ENCODE data around the gene ARHGEF17. TPM values are rescaled to one million over a fixed set of nuclear protein-coding genes. Genes with fewer than 3 reads are reported as not detected.

ARHGEF17 gene
- total RNA-seq, 1 donor from 2014 or later, result 82.6 TPM

DNA sequence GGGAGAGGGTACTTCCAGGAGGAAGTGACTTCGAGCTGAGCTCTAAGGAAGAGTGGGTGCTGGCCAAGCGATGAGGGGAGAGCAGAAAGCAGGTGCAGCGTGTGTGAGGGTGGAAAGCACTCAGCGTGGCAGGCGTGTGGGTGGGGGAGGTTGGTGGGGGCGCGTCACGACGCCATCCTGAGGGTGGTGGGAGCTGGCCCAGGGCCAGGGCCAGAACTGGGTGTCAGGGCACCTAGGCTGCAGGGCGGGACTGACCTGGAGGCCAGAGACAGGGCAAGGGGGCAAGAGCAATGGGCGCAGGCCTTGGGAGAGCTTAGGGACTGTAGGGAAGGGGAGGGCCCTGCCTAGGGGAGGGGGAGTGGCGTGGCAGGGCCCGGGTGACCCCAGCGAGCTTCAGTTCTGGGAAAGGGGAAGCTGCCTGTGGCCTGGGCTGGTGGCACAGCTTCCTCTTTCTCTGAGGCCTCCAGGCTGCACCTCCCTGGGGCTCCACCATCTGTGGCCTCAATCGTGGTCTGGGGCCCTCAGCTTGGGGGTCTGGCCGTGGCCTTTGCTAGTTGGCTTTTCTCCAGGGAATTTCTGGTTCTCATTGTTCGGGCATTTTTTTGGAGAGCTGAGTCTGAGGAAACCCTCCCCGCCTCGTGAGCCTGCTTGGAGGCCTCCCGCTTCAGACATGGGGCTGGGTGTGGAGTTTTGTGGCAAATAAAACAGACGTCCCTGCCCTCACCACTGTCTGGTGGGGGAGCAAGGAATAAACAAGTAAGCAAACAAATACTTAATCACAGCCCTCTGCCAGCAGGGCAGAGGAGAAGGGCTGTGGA is 77.0 kb downstream of the ARHGEF17 start:
- peak; percentile 95 for DNase-seq (ENCODE audit: low spot score)
- intact Hi-C loops (cut with DNase I), result no loop called here

DNA sequence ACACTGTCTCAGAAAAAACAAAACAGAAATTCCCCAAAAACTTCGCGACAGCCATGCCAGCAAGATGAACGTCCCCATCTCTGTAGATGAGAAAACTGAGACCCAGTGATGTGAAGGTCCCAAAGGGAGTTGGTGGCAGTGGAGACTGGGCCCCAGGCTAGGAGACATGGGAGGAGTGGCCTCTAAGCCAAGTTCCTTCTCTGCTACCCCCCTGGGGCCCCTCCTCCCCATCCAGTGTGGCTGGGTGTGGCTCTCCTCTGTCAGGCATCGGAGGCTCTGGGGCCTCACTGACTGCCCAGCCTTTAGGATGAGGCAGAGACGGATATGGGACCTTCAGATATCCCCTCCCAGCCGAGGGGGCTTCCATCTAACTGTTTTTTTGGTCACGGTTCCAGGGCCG is 77.9 kb downstream of the ARHGEF17 start:
- intact Hi-C loops (cut with DNase I), result no loop called here

DNA sequence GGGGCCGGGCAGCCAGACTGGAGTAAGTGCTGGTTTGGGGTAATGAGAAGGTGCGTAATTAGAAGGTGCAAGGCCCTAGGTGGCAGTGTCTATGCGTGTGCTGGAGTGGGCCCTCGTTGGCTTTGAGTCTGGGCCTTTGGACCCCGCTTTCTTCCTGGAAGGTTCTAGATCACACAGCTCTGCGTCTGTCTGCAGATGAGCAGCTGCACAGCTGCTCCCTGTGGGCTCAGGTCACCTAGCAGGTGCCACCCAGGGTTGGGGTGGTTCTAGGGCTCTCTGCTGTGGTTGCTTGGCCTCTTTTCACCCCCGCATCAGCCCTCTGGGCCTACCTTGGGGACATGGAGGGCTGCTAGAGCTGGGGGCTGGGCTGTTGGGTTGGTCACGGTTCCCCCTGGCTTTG is 78.5 kb downstream of the ARHGEF17 start:
- intact Hi-C loops (cut with DNase I), result no loop called here
- DNase-seq (ENCODE audit: low spot score), result no peak

More for the DNA sequence above, 77.9 kb downstream of the ARHGEF17 start:
- peak; percentile 90 for DNase-seq (ENCODE audit: low spot score)

DNA sequence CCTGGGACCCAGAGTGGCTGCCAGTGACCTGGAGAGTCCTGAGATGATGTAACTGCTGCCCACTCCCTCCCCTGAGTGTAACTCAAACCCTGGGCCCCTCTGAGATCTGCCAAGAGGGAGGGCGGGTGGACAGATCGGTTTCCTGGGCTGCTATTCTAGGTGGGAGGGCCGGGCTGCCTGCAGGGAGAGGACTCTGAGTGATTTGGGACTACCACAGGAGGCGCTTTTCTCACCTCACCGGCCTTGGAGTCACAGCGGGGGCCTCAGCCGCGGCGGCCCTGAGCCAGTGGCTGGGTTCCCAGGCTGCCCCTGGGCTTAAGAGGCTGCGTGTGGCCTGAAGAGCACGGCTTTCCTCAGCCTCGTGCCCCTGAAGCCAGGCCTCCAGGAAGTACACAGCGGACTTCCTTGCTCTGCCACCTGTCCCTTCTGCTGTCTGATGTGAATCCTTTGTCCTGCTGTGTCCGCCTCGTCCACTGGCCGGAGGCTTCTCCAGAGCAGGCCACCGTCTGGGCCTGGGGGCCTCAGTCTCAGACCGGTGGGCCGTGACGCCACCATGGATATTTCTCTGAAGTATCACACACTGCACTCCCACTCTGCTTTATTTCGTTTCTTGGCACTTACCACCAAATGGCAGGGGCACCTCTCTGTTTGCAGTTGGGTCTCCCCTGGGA is 79.7 kb downstream of the ARHGEF17 start:
- intact Hi-C loops (cut with DNase I), result no loop called here
- DNase-seq (ENCODE audit: low spot score), result no peak

DNA sequence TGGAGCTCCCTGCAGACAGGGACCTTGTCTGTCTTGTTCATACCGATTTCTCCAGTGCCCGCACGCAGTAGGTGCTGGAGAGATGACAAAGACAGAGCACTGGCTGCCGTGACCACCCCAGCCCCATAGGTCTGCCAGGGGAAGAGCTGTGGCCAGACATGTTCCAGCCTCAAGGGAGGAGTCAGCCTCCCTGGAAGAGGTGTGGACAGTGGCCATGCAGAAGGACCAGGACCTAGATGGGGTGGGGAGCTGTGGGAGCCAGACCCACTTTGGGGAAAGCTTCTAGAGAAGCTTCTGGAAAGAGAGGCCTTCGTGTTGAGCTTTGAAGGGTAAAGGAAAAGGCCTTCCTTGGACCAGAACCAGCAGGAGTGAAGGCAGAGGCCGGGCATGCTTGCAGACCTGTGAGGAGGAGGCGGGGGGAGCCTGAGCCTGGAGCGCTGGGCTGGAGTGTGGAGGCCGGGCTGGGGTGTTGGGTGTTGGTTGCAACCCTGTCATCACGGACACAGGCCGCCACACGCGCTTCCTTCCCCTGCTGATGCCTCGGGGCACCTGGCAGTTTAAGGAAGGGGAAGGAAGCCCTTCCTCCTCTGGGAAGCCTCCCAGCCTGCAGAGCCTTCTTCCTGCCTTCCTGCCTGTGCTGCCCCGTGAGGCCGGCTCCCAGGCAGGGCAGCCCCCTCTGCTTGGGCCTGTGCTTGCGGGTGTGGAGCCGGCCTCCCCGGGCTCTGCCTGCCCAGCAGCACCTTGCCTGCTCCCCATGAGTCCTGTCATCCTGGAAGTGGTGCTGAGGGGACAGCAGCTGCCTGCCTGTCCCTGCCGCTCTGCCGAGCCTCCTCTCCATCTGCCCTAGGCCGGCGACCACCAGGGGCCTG is 80.4 kb downstream of the ARHGEF17 start:
- intact Hi-C loops (cut with DNase I), result no loop called here

DNA sequence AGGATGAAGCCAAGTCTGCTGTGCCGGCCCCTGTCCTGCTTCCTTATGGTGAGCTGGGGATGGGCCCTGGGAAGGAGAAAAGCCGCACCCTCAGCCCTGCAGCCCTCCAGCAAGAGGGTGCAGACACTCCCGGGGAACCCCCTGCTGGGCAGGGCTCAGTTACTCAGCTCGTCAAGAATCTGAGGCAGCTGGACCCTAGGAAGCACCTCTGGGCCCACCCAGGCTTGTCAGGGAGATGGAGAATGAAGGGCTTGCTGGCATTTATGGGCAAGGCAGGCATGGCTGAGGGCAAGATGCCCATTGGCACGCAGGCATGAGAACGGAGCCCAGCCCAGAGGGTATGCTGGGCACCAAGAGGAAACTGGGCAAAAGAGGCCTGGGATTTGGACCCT is 81.1 kb downstream of the ARHGEF17 start:
- no peak for DNase-seq (ENCODE audit: low spot score)
- intact Hi-C loops (cut with DNase I), result no loop called here

More for the DNA sequence above, 80.4 kb downstream of the ARHGEF17 start:
- peak; percentile 95 for DNase-seq (ENCODE audit: low spot score)

DNA sequence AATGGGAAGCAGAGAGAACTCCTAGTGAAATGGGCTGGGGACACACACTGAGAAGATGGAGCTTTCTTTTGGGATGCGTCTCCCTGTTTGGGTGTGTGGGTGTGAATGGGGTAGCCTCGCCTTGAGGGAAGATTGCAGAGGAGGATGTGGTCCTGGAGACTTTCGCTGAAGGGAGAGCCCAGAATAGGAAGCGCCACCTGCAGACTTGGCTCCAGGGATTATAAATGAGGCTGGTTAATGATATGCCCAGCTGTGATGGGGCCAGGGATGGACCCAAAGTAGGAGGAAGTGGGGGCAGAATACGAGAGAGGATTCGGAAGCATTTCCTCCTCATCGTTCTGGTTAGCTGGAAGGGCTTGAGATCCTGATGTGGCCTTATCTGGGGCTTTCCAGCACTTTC is 81.8 kb downstream of the ARHGEF17 start:
- intact Hi-C loops (cut with DNase I), result no loop called here
- no peak for DNase-seq (ENCODE audit: low spot score)

DNA sequence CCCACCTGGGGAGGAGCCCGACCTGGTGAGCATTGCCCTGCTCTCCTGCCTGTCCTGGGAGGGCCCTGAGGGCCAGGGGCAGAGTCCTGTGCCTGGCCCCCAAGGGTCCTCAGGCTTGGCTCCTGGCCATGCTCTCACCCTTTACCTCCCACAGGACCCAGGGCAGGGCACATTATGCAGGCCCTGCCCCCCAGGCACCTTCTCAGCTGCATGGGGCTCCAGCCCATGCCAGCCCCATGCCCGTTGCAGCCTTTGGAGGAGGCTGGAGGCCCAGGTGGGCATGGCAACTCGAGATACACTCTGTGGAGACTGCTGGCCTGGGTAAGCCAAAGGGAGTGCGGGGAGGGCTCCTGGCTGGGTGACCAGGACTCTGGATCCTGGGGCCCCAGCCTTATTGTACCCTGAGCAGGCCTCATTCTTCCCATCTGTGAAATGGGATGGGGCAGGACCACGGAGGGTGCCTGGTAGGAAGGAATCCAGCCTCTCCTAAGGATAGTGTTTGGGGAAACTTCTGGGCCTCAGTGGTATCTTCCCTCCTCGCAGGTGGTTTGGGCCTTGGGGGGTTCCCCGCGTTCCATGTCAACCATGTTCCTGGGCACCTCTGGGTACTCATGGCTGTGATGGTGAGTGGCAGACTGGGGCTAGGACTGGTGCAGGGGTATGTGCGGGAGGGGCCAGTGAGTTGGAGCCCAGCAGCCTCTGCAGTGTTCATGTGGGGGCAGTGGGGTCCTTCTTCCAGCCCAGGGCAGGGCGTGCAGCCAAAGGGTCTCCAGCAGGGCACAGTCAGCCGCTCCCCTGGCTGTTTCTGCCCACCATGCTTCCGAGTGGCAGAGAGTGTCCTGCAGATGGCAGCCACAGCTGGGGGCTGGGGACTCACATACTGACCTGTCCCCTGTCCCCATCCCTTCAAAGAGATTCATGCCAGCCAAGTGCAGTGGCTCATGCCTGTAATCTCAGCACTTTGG is 82.8 kb downstream of the ARHGEF17 start:
- intact Hi-C loops (cut with DNase I), result no loop called here
- DNase-seq (ENCODE audit: low spot score), result no peak

DNA sequence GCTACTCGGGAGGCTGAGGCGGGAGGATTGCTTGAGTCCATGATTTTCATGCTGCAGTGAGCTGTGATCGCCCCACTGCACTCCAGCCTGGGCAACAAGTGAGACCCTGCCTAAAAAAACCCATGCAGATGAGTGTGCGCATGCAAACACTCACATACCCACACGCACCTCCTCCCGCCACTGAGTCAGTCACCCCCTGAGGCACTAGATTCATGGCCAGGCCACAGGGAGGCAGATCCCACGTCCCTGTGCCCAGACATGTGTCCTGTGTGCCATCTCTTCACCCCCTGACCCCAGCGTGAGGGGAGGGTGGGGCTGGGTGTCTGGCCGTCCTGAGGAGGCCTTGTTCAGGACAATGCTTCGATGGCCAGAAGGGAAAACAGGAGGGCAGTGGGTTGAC is 83.6 kb downstream of the ARHGEF17 start:
- no peak for DNase-seq (ENCODE audit: low spot score)
- intact Hi-C loops (cut with DNase I), result loop anchor here (2.0 kb wide), 2 partner anchors 41 to 85 kb away; no protein-coding TSS in a partner anchor

DNA sequence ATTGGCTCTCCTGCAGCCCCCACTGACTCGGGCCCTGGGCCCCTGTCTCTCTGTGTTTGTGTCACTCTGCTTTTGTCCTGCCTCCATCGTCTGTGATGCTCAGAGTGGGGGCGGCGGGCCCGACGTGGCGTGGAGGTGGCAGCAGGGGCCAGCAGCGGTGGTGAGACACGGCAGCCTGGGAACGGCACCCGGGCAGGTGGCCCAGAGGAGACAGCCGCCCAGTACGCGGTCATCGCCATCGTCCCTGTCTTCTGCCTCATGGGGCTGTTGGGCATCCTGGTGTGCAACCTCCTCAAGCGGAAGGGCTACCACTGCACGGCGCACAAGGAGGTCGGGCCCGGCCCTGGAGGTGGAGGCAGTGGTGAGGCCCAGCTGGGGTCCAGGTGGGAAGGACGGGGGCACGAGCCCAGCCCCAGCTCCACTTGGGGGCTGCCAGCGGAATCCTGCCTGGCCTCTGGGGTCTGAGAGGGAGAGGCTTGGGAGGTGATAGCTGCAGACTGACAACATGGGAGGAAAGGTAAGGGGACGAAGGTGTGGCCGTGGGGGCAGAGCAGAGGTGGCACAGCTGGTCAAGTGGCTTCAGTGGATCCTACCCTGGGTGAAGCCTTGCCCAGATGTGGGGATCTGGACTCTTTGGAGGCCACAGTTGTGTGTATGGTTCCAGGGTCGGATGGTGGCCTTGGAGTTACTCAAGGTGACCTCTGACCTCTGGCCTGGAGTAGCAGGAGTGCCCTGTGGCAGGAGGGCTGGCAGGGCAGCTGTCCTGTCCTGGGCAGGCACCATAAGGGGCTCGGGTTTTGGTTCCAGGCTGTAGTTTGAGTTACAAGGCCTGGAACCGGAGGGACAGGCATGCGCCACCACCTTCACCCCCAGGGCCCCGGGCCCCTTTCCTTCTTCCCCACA is 84.3 kb downstream of the ARHGEF17 start:
- intact Hi-C loops (cut with DNase I), result loop anchor here (2.0 kb wide), 2 partner anchors 42 to 86 kb away; no protein-coding TSS in a partner anchor
- DNase-seq (ENCODE audit: low spot score), result no peak

DNA sequence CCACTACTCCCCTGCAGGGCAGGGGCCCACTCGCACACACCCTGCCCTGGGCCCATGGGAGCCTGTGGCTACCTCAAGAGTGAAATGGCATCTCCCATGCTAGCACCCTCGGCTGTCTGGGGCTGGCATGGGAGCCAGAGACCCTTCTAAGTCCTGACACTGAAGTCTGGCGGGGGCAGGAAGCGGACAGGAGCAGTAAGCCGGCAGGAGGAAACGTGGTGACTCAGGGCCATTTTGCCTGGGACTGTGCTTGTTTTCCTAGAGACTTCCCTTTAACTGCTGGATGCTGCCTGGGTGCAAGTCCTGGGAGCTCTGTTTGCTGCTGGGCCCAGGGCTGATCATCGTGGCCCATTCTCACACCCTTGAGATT is 84.9 kb downstream of the ARHGEF17 start:
- DNase-seq (ENCODE audit: low spot score), result no peak
- intact Hi-C loops (cut with DNase I), result loop anchor here (2.0 kb wide), 2 partner anchors 42 to 86 kb away; no protein-coding TSS in a partner anchor

DNA sequence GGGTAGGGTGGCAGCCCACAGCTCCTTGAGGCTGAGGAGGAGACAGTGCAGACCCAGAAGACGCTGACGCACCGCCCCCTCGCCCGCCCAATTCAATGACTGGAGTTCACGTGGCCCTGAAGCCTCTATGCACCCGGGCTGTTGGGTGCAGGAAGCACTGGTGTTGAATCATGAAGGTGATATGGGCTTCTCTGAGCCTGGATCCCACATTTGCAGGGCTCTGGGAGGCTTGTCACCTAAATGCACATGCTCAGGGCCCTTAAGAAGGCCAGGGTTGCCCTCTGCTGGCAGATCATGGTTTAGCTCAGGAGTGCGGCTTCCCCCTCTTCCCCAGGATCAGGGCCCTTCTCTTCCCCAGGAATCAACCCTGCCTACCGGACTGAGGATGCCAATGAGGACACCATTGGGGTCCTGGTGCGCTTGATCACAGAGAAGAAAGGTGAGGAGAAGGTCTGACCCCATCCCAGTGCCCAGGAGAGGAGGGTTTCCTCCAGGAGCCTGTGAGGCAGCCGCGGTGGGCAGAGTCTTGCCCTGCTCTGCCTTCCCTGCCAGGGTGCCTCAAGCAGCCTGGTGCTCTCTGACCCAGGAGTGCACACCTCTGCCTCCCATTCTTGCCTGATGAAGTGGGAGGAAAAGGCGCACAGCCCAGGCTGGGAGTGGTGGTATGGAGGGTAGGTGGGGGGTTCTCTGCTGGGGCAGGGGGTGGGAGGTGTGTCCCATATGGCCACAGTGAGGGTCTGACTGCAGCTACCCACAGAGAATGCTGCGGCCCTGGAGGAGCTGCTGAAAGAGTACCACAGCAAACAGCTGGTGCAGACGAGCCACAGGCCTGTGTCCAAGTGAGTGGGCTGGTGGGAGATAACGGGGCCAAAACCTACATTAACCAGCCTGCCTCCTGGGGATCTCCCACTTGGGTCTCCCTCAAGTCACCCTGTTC is 85.7 kb downstream of the ARHGEF17 start:
- intact Hi-C loops (cut with DNase I), result loop anchor here (2.0 kb wide), 2 partner anchors 43 to 87 kb away; no protein-coding TSS in a partner anchor
- peak; percentile 85 for DNase-seq (ENCODE audit: low spot score)

DNA sequence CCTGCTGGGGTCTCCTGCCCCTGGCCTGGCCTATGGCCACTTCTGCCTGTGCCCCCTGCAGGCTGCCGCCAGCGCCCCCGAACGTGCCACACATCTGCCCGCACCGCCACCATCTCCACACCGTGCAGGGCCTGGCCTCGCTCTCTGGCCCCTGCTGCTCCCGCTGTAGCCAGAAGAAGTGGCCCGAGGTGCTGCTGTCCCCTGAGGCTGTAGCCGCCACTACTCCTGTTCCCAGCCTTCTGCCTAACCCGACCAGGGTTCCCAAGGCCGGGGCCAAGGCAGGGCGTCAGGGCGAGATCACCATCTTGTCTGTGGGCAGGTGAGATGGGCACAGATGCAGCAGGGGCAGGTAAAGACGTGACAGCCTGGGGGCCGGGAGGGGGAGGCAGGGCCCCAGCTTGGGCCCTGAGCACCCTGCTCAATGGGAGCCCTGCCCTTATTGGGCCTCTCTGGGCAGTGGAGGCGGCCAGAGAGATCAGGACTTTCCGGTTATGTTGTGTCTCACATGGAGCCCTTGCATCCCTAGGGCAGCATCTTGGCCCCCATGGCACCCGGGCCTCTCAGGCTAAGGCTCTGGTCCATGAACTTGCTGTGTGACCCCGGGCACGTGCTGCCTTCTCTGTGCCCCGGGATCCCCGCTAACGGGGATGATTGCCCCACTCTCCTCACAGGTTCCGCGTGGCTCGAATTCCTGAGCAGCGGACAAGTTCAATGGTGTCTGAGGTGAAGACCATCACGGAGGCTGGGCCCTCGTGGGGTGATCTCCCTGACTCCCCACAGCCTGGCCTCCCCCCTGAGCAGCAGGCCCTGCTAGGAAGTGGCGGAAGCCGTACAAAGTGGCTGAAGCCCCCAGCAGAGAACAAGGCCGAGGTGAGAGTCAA is 86.6 kb downstream of the ARHGEF17 start:
- intact Hi-C loops (cut with DNase I), result no loop called here
- no peak for DNase-seq (ENCODE audit: low spot score)

DNA sequence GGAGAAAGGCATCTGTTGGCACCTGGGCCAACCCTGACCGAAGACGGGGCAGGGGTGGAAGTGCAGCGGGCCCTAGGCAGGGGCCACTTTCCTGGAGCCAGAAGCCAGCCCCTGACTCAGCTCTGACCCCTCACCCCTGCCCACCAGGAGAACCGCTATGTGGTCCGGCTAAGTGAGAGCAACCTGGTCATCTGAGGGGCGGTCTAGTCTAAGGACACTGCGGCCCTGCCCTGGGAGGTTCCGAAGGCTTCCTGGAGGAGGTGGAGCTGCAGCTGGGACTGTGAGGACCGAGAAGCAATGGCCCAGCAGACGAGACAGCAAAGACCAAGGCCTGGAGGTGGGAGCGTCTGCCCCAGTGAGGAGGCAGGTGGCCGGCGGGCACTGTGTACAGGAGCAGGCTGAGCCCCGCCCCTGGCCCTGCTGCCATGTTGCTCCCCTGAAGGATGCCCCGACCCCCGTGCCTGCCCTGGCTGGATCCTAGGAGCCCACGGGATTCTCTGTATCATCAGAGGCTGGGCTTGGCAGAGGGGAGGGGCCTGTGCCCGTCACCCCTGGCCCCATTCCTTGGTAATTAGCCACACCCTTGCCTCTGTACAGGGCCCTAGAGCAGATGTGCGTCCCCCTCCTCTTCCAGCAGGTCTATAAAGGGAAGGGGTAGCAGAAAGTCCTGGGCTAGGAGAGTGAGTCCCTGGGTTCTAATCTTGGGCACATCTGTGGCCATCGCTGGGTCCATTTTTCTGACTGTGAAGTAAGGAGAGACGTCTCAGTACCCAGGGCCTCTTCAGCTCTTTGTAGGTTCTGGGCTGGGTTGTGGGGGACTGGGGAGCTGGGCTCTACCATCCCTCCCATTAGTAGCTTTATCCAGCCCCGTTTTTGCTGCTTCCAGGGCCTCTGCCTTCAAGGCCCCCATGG is 87.5 kb downstream of the ARHGEF17 start:
- intact Hi-C loops (cut with DNase I), result no loop called here
- no peak for DNase-seq (ENCODE audit: low spot score)
